GM03348 (cell line): ENCODE measurements around the gene BTBD18.

Source experiments
- DNase-seq: peaks from one replicate; pipeline ENCODE4 v3.0.0; 2012; ENCODE audit warnings: low spot score

The BTBD18 gene

GRCh38 chr11:57751676-57752253, at the start of gene BTBD18:
Gene BTBD18, minus strand, starts transcription at chr11:57751819. Its CDS starts 631 bp downstream, at chr11:57751188.
- DNase-seq = peak; percentile 45

- DNase-seq = no peak
Measured at GRCh38 chr11:57801183-57801485, 49.5 kb upstream of the BTBD18 start.

DNA sequence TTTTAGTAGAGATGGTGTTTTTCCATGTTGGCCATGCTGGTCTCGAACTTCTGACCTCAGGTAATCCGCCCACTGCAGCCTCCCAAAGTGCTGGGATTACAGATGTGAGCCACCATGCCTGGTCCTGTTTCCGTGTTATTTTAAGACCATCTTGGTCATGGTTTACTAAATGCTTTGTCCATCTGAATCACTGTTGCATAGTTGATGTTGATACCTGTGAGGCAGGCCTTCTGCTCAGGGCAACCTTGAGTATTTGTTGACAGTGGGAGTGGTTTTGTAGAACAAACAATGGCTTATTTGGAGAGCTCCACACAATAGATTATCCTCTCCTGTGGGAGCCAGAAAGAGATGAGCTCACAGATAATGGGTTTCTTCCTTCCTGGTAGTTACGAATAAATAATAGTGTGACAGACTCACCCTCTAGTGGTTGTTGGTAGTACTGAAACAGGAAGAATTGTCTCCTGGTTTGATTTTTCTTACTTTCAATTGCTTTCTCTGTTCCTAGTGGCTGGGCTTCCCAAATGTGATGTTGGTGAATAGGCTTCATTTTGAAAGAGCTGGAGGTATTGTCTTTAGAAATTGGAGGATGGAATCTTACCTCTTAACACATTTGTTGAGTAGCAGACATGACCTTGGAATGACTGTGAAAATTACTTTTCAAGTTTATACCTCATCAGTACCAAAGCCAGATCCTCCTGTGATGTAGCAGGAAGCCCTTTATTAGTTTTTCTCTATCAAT, 49.0 kb upstream of the BTBD18 start:
- DNase-seq = peak; percentile 81

DNA sequence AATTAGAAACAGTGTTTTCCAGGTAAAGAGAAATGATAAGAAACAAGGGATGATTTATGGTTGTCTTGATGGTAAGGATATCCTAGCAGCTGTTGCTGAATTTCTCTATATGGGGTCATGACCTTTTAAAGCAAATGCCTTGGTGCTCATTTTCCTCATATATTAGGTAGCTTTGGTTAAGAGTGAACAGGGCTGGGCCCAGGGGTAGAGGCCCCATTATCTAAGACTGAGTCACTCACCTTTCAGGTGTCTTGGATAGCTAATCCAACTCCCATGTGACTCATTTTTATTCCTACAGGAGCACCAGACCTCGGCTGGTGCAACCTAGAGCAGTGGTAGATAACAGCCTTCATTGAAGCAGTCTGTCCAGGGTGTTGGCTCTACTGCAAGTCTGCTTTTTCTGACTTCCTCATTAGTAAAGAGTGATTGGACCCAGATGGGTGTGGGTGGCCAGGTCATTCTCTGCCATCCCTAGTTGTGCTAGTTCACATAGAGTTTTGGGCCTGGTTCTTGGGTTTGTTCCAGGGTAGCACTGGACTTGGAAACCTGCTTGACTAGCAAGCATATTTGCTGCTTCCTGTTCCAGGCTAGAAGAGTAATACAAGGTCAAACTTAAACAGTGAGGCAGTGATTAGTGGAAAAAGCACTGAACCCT, 47.4 kb upstream of the BTBD18 start:
- DNase-seq = peak; percentile 67

- DNase-seq = no peak
Measured at GRCh38 chr11:57793351-57794115, 41.9 kb upstream of the BTBD18 start.

DNA sequence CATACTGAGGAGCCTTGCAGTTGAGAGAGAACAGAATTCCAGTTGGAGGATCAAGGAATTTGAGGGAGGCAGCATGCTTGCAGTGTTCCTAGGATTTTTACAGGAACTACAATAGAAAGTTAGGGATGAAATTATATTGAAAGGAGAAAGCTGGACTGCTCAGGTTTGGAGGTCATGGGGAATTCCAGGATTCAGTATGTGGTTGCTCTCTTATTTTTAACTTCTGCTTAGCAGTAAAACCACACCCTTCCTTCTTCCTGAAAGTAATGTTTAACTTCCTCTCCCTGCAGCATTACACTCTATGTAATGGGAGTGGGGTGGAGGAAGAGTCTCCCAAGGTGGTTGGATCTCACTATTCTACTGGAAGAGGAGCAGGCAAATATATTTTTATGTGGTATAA, 41.3 kb upstream of the BTBD18 start:
- DNase-seq = no peak

- DNase-seq = no peak
Measured at GRCh38 chr11:57792060-57792541, 40.5 kb upstream of the BTBD18 start.

- DNase-seq = no peak
Measured at GRCh38 chr11:57791321-57792059, 39.9 kb upstream of the BTBD18 start.

DNA sequence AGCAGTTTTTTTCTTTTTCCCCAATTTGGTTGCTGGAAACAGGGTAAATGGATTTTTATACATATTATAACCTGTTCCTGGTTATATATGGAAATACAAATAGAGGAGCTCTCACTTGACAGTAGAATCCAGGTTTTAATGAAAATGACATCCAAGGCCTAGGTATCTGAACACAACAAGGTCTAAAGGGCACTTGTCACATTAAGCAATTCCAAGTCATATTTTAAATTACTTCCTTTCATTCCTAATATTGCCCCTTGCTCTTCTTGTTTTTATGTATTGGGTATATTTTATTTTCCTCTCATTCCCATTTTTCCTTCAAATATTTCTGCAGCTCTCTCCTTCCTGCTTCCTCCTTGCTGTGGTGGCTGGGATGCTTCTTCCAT, 37.1 kb upstream of the BTBD18 start:
- DNase-seq = no peak

GRCh38 chr11:57787920-57788702, 36.5 kb upstream of the BTBD18 start:
- peak; percentile 27 for DNase-seq

- no peak for DNase-seq
Measured at GRCh38 chr11:57787006-57787604, 35.5 kb upstream of the BTBD18 start.

DNA sequence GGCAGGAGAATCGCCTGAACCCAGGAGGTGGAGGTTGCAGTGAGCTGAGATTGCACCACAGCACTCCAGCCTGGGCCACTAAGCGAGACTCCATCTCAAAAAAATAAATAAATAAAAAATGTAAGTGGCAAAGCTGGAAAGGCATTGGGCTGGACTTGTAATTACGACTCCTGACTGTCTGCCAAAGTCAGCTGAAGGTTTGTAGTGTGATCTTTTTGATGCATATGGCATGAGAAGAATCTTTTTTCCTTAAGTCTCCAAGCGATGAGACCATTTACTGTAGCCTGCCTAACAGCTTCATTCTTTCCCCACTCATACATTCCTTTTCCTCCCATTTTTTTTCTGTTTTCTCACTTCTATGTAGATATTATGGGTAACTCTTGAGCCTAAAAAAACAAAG, 34.8 kb upstream of the BTBD18 start:
- no peak for DNase-seq

- no peak for DNase-seq
Measured at GRCh38 chr11:57785072-57785471, 33.5 kb upstream of the BTBD18 start.

DNA sequence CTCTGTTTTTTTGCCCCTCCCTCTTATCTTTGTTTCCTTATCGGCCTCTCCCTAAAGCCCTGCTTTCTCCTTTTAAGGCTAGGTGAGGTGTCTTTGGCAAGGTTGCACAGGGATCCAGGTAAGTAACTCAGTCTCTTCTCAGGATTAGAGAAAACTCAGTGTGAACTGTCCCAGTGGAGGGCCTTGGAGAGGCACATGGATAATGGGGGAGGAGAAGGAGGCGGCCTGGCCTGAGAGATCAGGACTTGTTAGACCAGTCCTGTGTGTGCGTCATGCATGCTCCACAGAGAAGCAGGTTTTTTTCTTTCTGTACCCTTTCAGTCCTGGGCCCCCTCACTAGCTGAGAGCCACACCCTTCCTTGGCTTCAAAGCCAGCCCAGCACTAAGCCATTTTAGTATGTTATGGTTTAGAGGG, 29.9 kb upstream of the BTBD18 start:
- DNase-seq = no peak

GRCh38 chr11:57779276-57779675, 27.7 kb upstream of the BTBD18 start:
- DNase-seq = peak; percentile 55

GRCh38 chr11:57778318-57779037, 26.9 kb upstream of the BTBD18 start:
- peak; percentile 89 for DNase-seq

DNA sequence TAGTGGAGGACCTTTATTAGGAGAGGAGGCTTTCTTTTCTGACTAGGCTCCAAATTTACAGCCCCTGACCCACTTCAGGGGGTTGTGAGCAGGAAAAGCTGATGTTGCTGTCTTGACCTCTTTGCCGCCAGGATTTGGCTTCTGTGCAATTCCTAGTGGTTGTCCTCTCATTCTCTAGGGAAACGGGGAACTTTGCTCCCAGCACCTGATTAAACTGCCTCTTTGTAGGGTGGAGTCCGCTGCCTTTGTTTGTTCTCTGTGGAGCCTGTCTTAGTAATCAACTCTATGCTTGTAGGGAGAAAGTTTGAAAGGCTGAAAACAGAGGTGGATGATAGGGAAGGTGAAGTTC, 26.3 kb upstream of the BTBD18 start:
- DNase-seq = no peak

DNA sequence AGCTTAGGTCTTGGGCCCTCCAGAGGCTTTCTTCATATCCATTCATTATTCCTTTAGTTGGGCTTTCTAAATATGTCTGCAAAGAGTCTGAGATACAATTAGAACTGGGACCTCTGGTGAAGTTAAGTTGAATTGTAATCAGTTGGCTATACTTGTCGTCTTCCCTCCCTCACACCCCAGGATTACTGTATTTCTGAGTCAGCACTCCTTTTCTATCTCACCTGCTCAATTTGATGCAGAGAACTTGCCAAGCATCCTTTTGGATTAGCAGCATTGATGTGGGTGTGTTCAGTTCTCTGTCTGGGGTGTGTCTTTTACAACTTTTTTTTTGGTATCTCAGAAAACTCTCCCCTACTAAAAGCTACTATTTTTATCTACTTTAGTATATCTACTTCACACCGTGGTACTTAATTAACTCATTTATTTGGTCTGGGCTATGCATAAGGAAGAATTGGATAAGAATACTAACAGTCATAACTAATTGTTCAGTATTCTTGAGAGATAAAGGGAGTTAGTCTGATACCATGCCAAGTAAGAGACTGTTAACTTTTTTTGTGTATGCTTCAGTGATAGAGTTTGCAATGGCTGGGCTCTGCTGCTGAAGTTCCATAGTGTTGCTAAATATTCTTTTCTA, 25.1 kb upstream of the BTBD18 start:
- DNase-seq = no peak

- DNase-seq = peak; percentile 68
Measured at GRCh38 chr11:57776031-57776521, 24.5 kb upstream of the BTBD18 start.
